HG02870 (cell line): Measurements from ENCODE around the gene TNN.

ENCODE experiments used
- ATAC-seq: cut with Tn5 transposase; IDR thresholded peaks from one replicate; pipeline ENCODE4 v1.9.1; 2021; ENCODE audit warnings: mild to moderate bottlenecking, moderate library complexity; ENCODE audit not compliant: unreplicated experiment

Gene TNN

GRCh38 chr1:175137369-175137768 is 69.7 kb downstream of the TNN start:
- no peak for ATAC-seq

- ATAC-seq = no peak
Observed at GRCh38 chr1:175138579-175138978, 70.9 kb downstream of the TNN start.

- ATAC-seq = no peak
Observed at GRCh38 chr1:175145899-175146528, 78.4 kb downstream of the TNN start.

- peak; percentile 26 for ATAC-seq
Observed at GRCh38 chr1:175146529-175147213, 79.0 kb downstream of the TNN start.

GRCh38 chr1:175147569-175147968 is 79.9 kb downstream of the TNN start:
- no peak for ATAC-seq

- ATAC-seq = no peak
Observed at GRCh38 chr1:175148068-175148467, 80.4 kb downstream of the TNN start.

GRCh38 chr1:175150596-175151319 is 83.1 kb downstream of the TNN start:
- ATAC-seq = no peak

- ATAC-seq = peak; percentile 52
Observed at GRCh38 chr1:175152006-175152652, 84.5 kb downstream of the TNN start.

- no peak for ATAC-seq
Observed at GRCh38 chr1:175154629-175155472, 87.2 kb downstream of the TNN start.

GRCh38 chr1:175155473-175155856 is 87.8 kb downstream of the TNN start:
- no peak for ATAC-seq

- ATAC-seq = no peak
Observed at GRCh38 chr1:175155936-175156335, 88.3 kb downstream of the TNN start.

- ATAC-seq = no peak
Observed at GRCh38 chr1:175157200-175157599, 89.6 kb downstream of the TNN start.

GRCh38 chr1:175158170-175158591 is 90.5 kb downstream of the TNN start:
- no peak for ATAC-seq

- ATAC-seq = no peak
Observed at GRCh38 chr1:175162955-175163354, 95.3 kb downstream of the TNN start.

- ATAC-seq = no peak
Observed at GRCh38 chr1:175163702-175164101, 96.1 kb downstream of the TNN start.

GRCh38 chr1:175164751-175165150 is 97.1 kb downstream of the TNN start:
- no peak for ATAC-seq

- ATAC-seq = no peak
Observed at GRCh38 chr1:175166746-175167145, 99.1 kb downstream of the TNN start.

GRCh38 chr1:175167861-175168260 is 100.2 kb downstream of the TNN start:
- ATAC-seq = no peak

GRCh38 chr1:175168782-175169181 is 101.1 kb downstream of the TNN start:
- ATAC-seq = no peak

- ATAC-seq = no peak
Observed at GRCh38 chr1:175169286-175170018, 101.8 kb downstream of the TNN start.
